Neutrophil (primary cell): ENCODE measurements around the gene MAP1LC3C.

ENCODE experiments used
- H3K27ac ChIP-seq: fragments of 200-600 bp; sonication (generic); 2 replicates; pipeline ENCODE4 v1.5.1; 2016; ENCODE audit warnings: mild to moderate bottlenecking, moderate library complexity
- H3K27me3 ChIP-seq: fragments of 200-600 bp; sonication (generic); 2 replicates; pipeline ENCODE4 v1.6.0; 2016; ENCODE audit warnings: mild to moderate bottlenecking
- H3K36me3 ChIP-seq: fragments of 200-600 bp; sonication (generic); 2 replicates; pipeline ENCODE4 v1.5.1; 2017
- H3K4me1 ChIP-seq, 2 experiments: fragments of 200-600 bp in 1 of 2; sonication (generic) in 1 of 2; 1 replicate in 1 of 2; 2 replicates in 1 of 2; pipeline versions ENCODE4 v1.5.1 to v1.6.1; 2013 to 2016; ENCODE audit warnings: low read depth in 1 of 2, low read length in 1 of 2, mild to moderate bottlenecking in 1 of 2, moderate library complexity in 1 of 2; ENCODE audit not compliant: control insufficient read depth in 1 of 2, insufficient read depth in 1 of 2
- H3K4me3 ChIP-seq, 2 experiments: fragments of 200-600 bp in 1 of 2; sonication (generic) in 1 of 2; 1 replicate in 1 of 2; 2 replicates in 1 of 2; pipeline ENCODE4 v1.5.1; 2013 to 2016; ENCODE audit warnings: low read depth in 1 of 2, low read length in 1 of 2, mild to moderate bottlenecking in 1 of 2, moderate library complexity in 1 of 2
- H3K9me3 ChIP-seq: fragments of 200-600 bp; sonication (generic); 2 replicates; pipeline ENCODE4 v1.5.1; 2016
- CTCF ChIP-seq: fragments of 200-600 bp; sonication (generic); IDR thresholded peaks from 2 replicates; pipeline ENCODE4 v1.5.1; 2016; ENCODE audit warnings: antibody characterized with exemption

Gene MAP1LC3C

GRCh38 chr1:241976229-241976628, 22.7 kb downstream of the MAP1LC3C start:
- Histone ChIP-seq H3K36me3 (no peaks in the 10 kb centered on the region), H3K27me3 (no peaks in the 10 kb centered on the region), H3K4me1 (no peaks in the 10 kb centered on the region), H3K27ac (no peak overlapping the region), H3K9me3 (no peaks in the 10 kb centered on the region), H3K4me3 (no peak overlapping the region)
- TF ChIP-seq CTCF = no peak

GRCh38 chr1:241972703-241973369, 26.1 kb downstream of the MAP1LC3C start:
- Histone ChIP-seq H3K4me1 (no peaks in the 10 kb centered on the region), H3K27me3 (no peaks in the 10 kb centered on the region), H3K9me3 (no peaks in the 10 kb centered on the region), H3K27ac (no peak overlapping the region), H3K36me3 (no peaks in the 10 kb centered on the region), H3K4me3 (no peak overlapping the region)
- TF ChIP-seq CTCF = no peak

GRCh38 chr1:241968611-241969010, 30.3 kb downstream of the MAP1LC3C start:
- no peaks in the 10 kb centered on the region for H3K4me1 ChIP-seq
- H3K36me3 ChIP-seq = no peaks in the 10 kb centered on the region
- no peak overlapping the region for H3K4me3 ChIP-seq
- H3K9me3 ChIP-seq = no peaks in the 10 kb centered on the region
- no peaks in the 10 kb centered on the region for H3K27me3 ChIP-seq
- no peak overlapping the region for H3K27ac ChIP-seq
- TF ChIP-seq CTCF = no peak

GRCh38 chr1:241964550-241965282, 34.2 kb downstream of the MAP1LC3C start:
- no peaks in the 10 kb centered on the region for H3K4me1 ChIP-seq

GRCh38 chr1:241963722-241964121, 35.2 kb downstream of the MAP1LC3C start:
- Histone ChIP-seq H3K36me3 (no peaks in the 10 kb centered on the region), H3K27me3 (no peaks in the 10 kb centered on the region), H3K4me3 (no peak overlapping the region), H3K9me3 (no peaks in the 10 kb centered on the region), H3K27ac (no peak overlapping the region), H3K4me1 (no peaks in the 10 kb centered on the region)
- no peak for TF ChIP-seq CTCF

More at GRCh38 chr1:241964550-241965282, 34.2 kb downstream of the MAP1LC3C start:
- no peaks in the 10 kb centered on the region for H3K36me3 ChIP-seq
- H3K27me3 ChIP-seq = no peaks in the 10 kb centered on the region
- H3K4me3 ChIP-seq = no peak overlapping the region
- no peak for TF ChIP-seq CTCF
- H3K9me3 ChIP-seq = no peaks in the 10 kb centered on the region
- no peak overlapping the region for H3K27ac ChIP-seq
